ENCODE measurements around the gene NOTCH4.

DNA sequence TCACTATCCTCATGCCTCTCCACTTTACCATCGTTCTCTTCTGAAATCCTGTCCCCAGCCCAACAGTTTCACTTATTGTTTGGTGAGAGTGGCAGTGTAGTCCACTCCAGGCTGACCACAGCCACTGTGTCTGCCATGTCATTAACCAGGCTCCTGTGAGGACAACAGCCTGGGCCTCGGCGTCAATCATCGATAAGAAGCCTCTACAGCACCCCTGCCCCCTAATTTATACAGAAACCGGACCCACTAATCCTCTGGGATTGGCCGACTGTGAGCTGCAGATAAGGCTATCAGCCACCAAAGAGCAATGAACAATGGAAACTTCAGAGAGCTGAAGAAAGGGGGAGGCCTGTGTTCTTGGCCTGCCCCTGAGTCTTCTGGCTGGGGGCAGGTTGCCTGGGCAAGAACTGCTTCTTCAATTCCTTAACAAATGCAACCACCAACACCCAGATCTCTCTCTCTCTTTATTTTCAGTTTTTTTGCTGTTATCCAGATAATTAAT lies 56.1 kb downstream of the NOTCH4 start:
- TF ChIP-seq FOXM1 (IDR thresholded peaks at IDR 0.05; ENCODE audit: borderline replicate concordance) (no peak), SUZ12 (IDR thresholded peaks at IDR 0.05) (no peak), ARNT (IDR thresholded peaks at IDR 0.05) (no peak), BHLHE40 (IDR thresholded peaks at IDR 0.05; ENCODE audit: borderline replicate concordance) (no peak), FOXK2 (IDR thresholded peaks at IDR 0.05) (no peak), SP1 (IDR thresholded peaks at IDR 0.05) (no peak), FOXA1 (IDR thresholded peaks at IDR 0.05) (no peak), TARDBP (IDR thresholded peaks at IDR 0.05) (no peak), HDGF (IDR thresholded peaks at IDR 0.05; ENCODE audit: borderline replicate concordance) (no peak)
